SK-N-SH (cell line): Measurements from ENCODE around the gene JADE3. TPM values are rescaled to one million over a fixed set of nuclear protein-coding genes. Genes with fewer than 3 reads are reported as not detected.

Experiments
- CTCF ChIA-PET: fragments of 300-600, 350-600 bp; formaldehyde crosslinking; extraction: SDS; loops from one replicate; lab custom pipeline; 2021; lab: Yijun Ruan, JAX
- POLR2A ChIA-PET: fragments of 350-600 bp; sonication (Branson Sonifier 250); formaldehyde crosslinking; extraction: SDS; loops from one replicate; lab custom pipeline; 2020; ENCODE audit warnings: antibody characterized with exemption, inconsistent platforms; lab: Yijun Ruan, JAX
- DNase-seq: peaks from one replicate; pipeline ENCODE4 v3.0.0; 2012
- H2AFZ ChIP-seq: fragments of 200-600 bp; sonication (generic); 2 replicates; pipeline ENCODE4 v1.8.1; 2016; ENCODE audit warnings: antibody characterized with exemption, mild to moderate bottlenecking, low read depth
- H3F3A ChIP-seq: fragments of 200-600 bp; sonication (generic); replicated peaks from 2 replicates; pipeline ENCODE3; 2016; ENCODE audit warnings: antibody characterized with exemption, mild to moderate bottlenecking; ENCODE audit not compliant: insufficient read depth
- H3K27ac ChIP-seq, 2 experiments: fragments of 200-500 bp in 1 of 2; fragments of 200-600 bp in 1 of 2; sonication (Bioruptor generic) in 1 of 2; sonication (generic), shearing (Covaris generic) in 1 of 2; 2 replicates each; pipeline versions ENCODE4 v1.5.1 to v1.6.1; 2014 to 2016; ENCODE audit warnings: low read depth in 2 of 2, inconsistent platforms in 1 of 2, low read length in 1 of 2, mild to moderate bottlenecking in 1 of 2, mixed read lengths in 1 of 2
- H3K27me3 ChIP-seq: fragments of 200-600 bp; sonication (generic), shearing (Covaris generic); 2 replicates; pipeline ENCODE4 v1.6.1; 2016; ENCODE audit warnings: mixed run types; ENCODE audit not compliant: insufficient read depth
- H3K36me3 ChIP-seq, 2 experiments: fragments of 200-500 bp in 1 of 2; fragments of 200-600 bp in 1 of 2; sonication (Bioruptor generic) in 1 of 2; sonication (generic) in 1 of 2; replicated peaks in 1 of 2; 2 replicates each; pipeline versions ENCODE3 to v1.5.1; 2014 to 2016; ENCODE audit warnings: low read length in 1 of 2, mild to moderate bottlenecking in 1 of 2; ENCODE audit not compliant: insufficient read depth in 2 of 2, control insufficient read depth in 1 of 2
- H3K4me1 ChIP-seq, 2 experiments: fragments of 200-500 bp in 1 of 2; fragments of 200-600 bp in 1 of 2; sonication (Bioruptor generic) in 1 of 2; sonication (generic), shearing (Covaris generic) in 1 of 2; 2 replicates each; pipeline versions ENCODE4 v1.5.1 to v1.6.1; 2014 to 2016; ENCODE audit warnings: low read depth in 1 of 2, low read length in 1 of 2, mixed run types in 1 of 2; ENCODE audit not compliant: insufficient read depth in 2 of 2, control insufficient read depth in 1 of 2
- H3K4me2 ChIP-seq: fragments of 200-600 bp; sonication (generic), shearing (Covaris generic); 2 replicates; pipeline ENCODE4 v1.6.1; 2017; ENCODE audit warnings: mixed run types
- H3K4me3 ChIP-seq, 2 experiments: fragments of 200-500 bp in 1 of 2; fragments of 200-600 bp in 1 of 2; sonication (Bioruptor generic) in 1 of 2; sonication (generic), shearing (Covaris generic) in 1 of 2; 2 replicates each; pipeline versions ENCODE4 v1.5.1 to v1.8.1; 2014 to 2016; ENCODE audit warnings: low read depth in 2 of 2, inconsistent platforms in 1 of 2, low read length in 1 of 2, mild to moderate bottlenecking in 1 of 2, mixed read lengths in 1 of 2, moderate library complexity in 1 of 2
- H3K79me2 ChIP-seq: fragments of 200-600 bp; sonication (generic); 2 replicates; pipeline ENCODE4 v1.8.1; 2017; ENCODE audit warnings: mild to moderate bottlenecking; ENCODE audit not compliant: insufficient read depth
- H3K9ac ChIP-seq: fragments of 200-600 bp; sonication (generic); 2 replicates; pipeline ENCODE4 v1.6.1; 2017; ENCODE audit warnings: mixed run types
- H3K9me2 ChIP-seq: fragments of 200-600 bp; sonication (generic); 2 replicates; pipeline ENCODE4 v1.6.1; 2017; ENCODE audit warnings: mixed run types
- H3K9me3 ChIP-seq: fragments of 200-600 bp; sonication (generic); 2 replicates; pipeline ENCODE4 v1.6.1; 2017; ENCODE audit warnings: mixed run types, mild to moderate bottlenecking, moderate library complexity
- H4K20me1 ChIP-seq: fragments of 200-600 bp; sonication (generic); 2 replicates; pipeline ENCODE4 v1.6.1; 2017; ENCODE audit warnings: mild to moderate bottlenecking, mixed run types; ENCODE audit not compliant: insufficient read depth
- EP300 ChIP-seq, 2 experiments: IDR thresholded peaks; 2 replicates each; pipeline versions ENCODE4 v1.4.0 to v1.6.1; 2012; ENCODE audit warnings: borderline replicate concordance in 1 of 2, low read depth in 1 of 2, low read length in 1 of 2
- FOXM1 ChIP-seq: IDR thresholded peaks from 2 replicates; pipeline ENCODE4 v1.4.0; 2012; ENCODE audit warnings: low read depth, mild to moderate bottlenecking
- GABPA ChIP-seq: IDR thresholded peaks from 2 replicates; pipeline ENCODE4 v1.4.0; 2012; ENCODE audit warnings: low read depth, mild to moderate bottlenecking
- GATA2 ChIP-seq: sonication (generic); formaldehyde crosslinking; IDR thresholded peaks from 2 replicates; pipeline ENCODE4 v1.5.0; 2020; ENCODE audit warnings: mild to moderate bottlenecking, missing genetic modification reagents
- JUND ChIP-seq: IDR thresholded peaks from 2 replicates; pipeline ENCODE4 v1.4.0; 2012
- MEF2A ChIP-seq: IDR thresholded peaks from 2 replicates; pipeline ENCODE4 v1.4.0; 2012; ENCODE audit warnings: low read depth, borderline replicate concordance
- MXI1 ChIP-seq: IDR thresholded peaks from 2 replicates; pipeline ENCODE4 v1.6.1; 2012; ENCODE audit warnings: mild to moderate bottlenecking, low read depth, low read length, improper control_type of control experiment
- NFIC ChIP-seq: IDR thresholded peaks from 2 replicates; pipeline ENCODE4 v1.4.0; 2012; ENCODE audit warnings: borderline replicate concordance
- POLR2AphosphoS5 ChIP-seq: IDR thresholded peaks from 2 replicates; pipeline ENCODE4 v1.6.1; 2012; ENCODE audit warnings: low read depth, low read length
- RAD21 ChIP-seq: IDR thresholded peaks from 2 replicates; pipeline ENCODE4 v1.6.1; 2012; ENCODE audit warnings: mild to moderate bottlenecking, low read length
- RFX5 ChIP-seq: IDR thresholded peaks from 2 replicates; pipeline ENCODE4 v1.6.1; 2012; ENCODE audit warnings: mild to moderate bottlenecking, improper control_type of control experiment, low read length
- RXRA ChIP-seq: IDR thresholded peaks from 2 replicates; pipeline ENCODE4 v1.4.0; 2012; ENCODE audit warnings: low read depth, mild to moderate bottlenecking, borderline replicate concordance
- SMC3 ChIP-seq: IDR thresholded peaks from 2 replicates; pipeline ENCODE4 v1.6.1; 2012; ENCODE audit warnings: low read depth, low read length, improper control_type of control experiment
- WGBS: methylation state at CpG from one replicate; pipeline ENCODE4 v1.1.6; 2017; ENCODE audit warnings: low lambda C conversion rate; 5-methylcytosine and 5-hydroxymethylcytosine counted together
- polyA plus RNA-seq, 3 experiments: library from polyadenylated mRNA; depleted of rRNA; stranded (reverse); fragments of >200 nt; gene quantifications; 2 replicates each; pipeline ENCODE4 v1.2.3, GENCODE V29; 2012
- TF ChIP-seq, protein P1 (sequence below): fragments of 150-350 bp; IDR thresholded peaks from 2 replicates; pipeline ENCODE4 v1.6.1; 2017; ENCODE audit warnings: antibody characterized with exemption, low read length, low read depth, borderline replicate concordance

JADE3 gene
- 3.0 and 4.3 TPM in 2 replicates for polyA plus RNA-seq (2012; rRNA removed)
- 3.7 and 4.1 TPM in 2 replicates for polyA plus RNA-seq (2012; cell fraction: cytosol; rRNA removed)
- polyA plus RNA-seq (2012; cell fraction: nucleus; rRNA removed), result 2.9 and 4.6 TPM in 2 replicates

- POLR2A ChIA-PET, result no interaction called here
- Histone ChIP-seq H3K27ac (peak within 1 kb of the TSS; percentile 55 to 71; a peak in 3 of 4 replicates), H3K4me1 (peaks cover 0 to 3% of the 10 kb centered on the region in 2 experiments; a peak in 1 of 4 replicates), H3K9me2 (no peaks in the 10 kb centered on the region), H3K4me2 (peak within 1 kb of the TSS; percentile 79), H2AFZ (0 out of 2 replicates have a peak within 1 kb of the TSS, but pooled peaks have one; percentile 26), H3K4me3 (peak within 1 kb of the TSS; percentile 68 to 69), H3F3A (no peaks in the 10 kb centered on the region), H3K9ac (peak within 1 kb of the TSS; percentile 55), H3K36me3 (no peaks in the 10 kb centered on the region), H3K27me3 (no peaks in the 10 kb centered on the region; the same call in 1 of the 2 replicates), H3K79me2 (peaks cover 38% of the 10 kb centered on the region), H3K9me3 (no peaks in the 10 kb centered on the region), H4K20me1 (no peaks in the 10 kb centered on the region)
- TF ChIP-seq GABPA (peak; percentile 37; the same call in 1 of the 2 replicates), MXI1 (peak; percentile 25; the same call in 1 of the 2 replicates)
- TF ChIP-seq, protein P1, sequence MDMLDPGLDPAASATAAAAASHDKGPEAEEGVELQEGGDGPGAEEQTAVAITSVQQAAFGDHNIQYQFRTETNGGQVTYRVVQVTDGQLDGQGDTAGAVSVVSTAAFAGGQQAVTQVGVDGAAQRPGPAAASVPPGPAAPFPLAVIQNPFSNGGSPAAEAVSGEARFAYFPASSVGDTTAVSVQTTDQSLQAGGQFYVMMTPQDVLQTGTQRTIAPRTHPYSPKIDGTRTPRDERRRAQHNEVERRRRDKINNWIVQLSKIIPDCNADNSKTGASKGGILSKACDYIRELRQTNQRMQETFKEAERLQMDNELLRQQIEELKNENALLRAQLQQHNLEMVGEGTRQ, result no peak
- CTCF ChIA-PET, result interaction anchor here (0.8 to 3.3 kb wide), 15 partner anchors 9 to 153 kb away, joined by 3 to 27 read pairs (median 5); no protein-coding TSS in a partner anchor
- WGBS, result 46% methylated on average over 35 of the region's 64 CpGs
- peak; percentile 87 for DNase-seq
Observed at GRCh38 chrX:46912098-46912602, at the start of gene JADE3. TSS of gene JADE3 (plus strand) at chrX:46912421. CDS start at chrX:46984895, 72,474 bp downstream.

DNA sequence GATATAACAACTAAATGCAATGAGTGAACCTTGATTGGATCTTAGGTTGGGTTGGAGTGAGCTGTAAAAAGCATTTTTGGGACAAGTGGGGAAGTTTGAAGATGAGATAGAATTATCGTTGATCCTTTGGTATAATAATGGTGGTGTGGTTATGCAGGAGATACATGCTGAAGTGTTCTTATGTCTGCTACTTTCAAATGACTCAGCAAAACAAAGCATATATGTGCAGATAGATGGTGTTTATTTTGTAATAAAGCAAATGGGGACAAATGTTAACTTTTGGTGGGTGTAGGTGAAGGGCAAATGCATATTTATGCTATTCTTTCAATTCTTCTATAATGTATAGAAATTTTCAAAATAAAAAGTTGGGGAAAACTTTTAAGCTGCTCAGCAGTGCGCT is 49.1 kb upstream of the JADE3 start:
- POLR2A ChIA-PET, result no interaction called here
- Histone ChIP-seq H3K4me1 (no peaks in the 10 kb centered on the region), H3K27me3 (no peaks in the 10 kb centered on the region), H3K27ac (no peak overlapping the region), H3K4me3 (no peak overlapping the region), H3K4me2 (no peak overlapping the region), H4K20me1 (no peaks in the 10 kb centered on the region), H3K79me2 (peaks cover 16% of the 10 kb centered on the region; the same call in 1 of the 2 replicates), H3K36me3 (peaks cover 3 to 15% of the 10 kb centered on the region in 2 experiments), H2AFZ (no peak overlapping the region), H3K9me3 (no peaks in the 10 kb centered on the region), H3K9me2 (no peaks in the 10 kb centered on the region), H3K9ac (no peak overlapping the region), H3F3A (peaks cover 7% of the 10 kb centered on the region)
- TF ChIP-seq MEF2A (no peak), MXI1 (no peak), EP300 (IDR thresholded peaks at IDR 0.05; ENCODE audit: borderline replicate concordance in 1 of 2, low read depth in 1 of 2, low read length in 1 of 2) (no peak), GABPA (no peak), RFX5 (no peak), JUND (no peak)
- no peak for DNase-seq
- CTCF ChIA-PET, result no interaction called here
- WGBS, result 51% methylated on average over 2 of the region's 2 CpGs

- ChIA-PET CTCF (interaction anchor here (0.7 kb wide), 1 partner anchor 1882 kb away, joined by 3 read pairs; no protein-coding TSS in a partner anchor), POLR2A (no interaction called here)
- no peak for DNase-seq
- no peaks in the 10 kb centered on the region for H3K9me2 ChIP-seq
- H3K27me3 ChIP-seq, result no peaks in the 10 kb centered on the region
- H3K4me3 ChIP-seq, result no peak overlapping the region
- no peak overlapping the region for H2AFZ ChIP-seq
- no peak overlapping the region for H3K4me2 ChIP-seq
- peaks cover 3 to 15% of the 10 kb centered on the region in 2 experiments for H3K36me3 ChIP-seq
- no peaks in the 10 kb centered on the region for H4K20me1 ChIP-seq
- peaks cover 20% of the 10 kb centered on the region for H3K79me2 ChIP-seq
- peaks cover 7% of the 10 kb centered on the region for H3F3A ChIP-seq
- H3K4me1 ChIP-seq, result no peaks in the 10 kb centered on the region
- no peaks in the 10 kb centered on the region for H3K9me3 ChIP-seq
- 63% methylated on average over 2 of the region's 2 CpGs for WGBS
- H3K9ac ChIP-seq, result no peak overlapping the region
- H3K27ac ChIP-seq, result peak overlapping the region in 1 of 2 experiments; percentile 63; a peak in 2 of 4 replicates
- no peak for TF ChIP-seq RAD21
- TF ChIP-seq RXRA, result no peak
- TF ChIP-seq JUND, result no peak
- no peak for TF ChIP-seq FOXM1
- TF ChIP-seq NFIC, result no peak
- TF ChIP-seq GATA2, result no peak
- no peak for TF ChIP-seq SMC3
- no peak for TF ChIP-seq POLR2AphosphoS5
Observed at GRCh38 chrX:46864606-46865005, 47.6 kb upstream of the JADE3 start.
